Adrenal gland (tissue), 5 donors: ENCODE measurements around the gene PCID2.

Experiments used
- CTCF ChIP-seq, 6 experiments: fragments of 450-650 bp in 4 of 6; fragments of 200-600 bp in 2 of 6; sonication (generic) in 1 of 6; IDR thresholded peaks; 1 replicate in 5 of 6; 2 replicates in 1 of 6; pipeline versions ENCODE4 v1.5.1 to v1.8.0; 2016 to 2021; ENCODE audit warnings: antibody characterized with exemption in 6 of 6, mild to moderate bottlenecking in 2 of 6, moderate library complexity in 1 of 6
- POLR2A ChIP-seq, 2 donors: fragments of 450-650 bp; IDR thresholded peaks; one replicate each; pipeline ENCODE4 v1.6.1; 2017; ENCODE audit warnings: antibody characterized with exemption in 2 of 2, mild to moderate bottlenecking in 2 of 2, moderate library complexity in 1 of 2
- donor health status: DM: no; HTN: no; CAD: no.

- TF ChIP-seq CTCF (IDR thresholded peaks at IDR 0.05), result no peak
- TF ChIP-seq POLR2A (IDR thresholded peaks at IDR 0.05), result no peak
These were observed 59.4 kb downstream of the PCID2 start for GRCh38 chr13:113148940-113149503.
